ENCODE measurements around the gene SF3B6. TPM values are rescaled to one million over a fixed set of nuclear protein-coding genes. Genes with fewer than 3 reads are reported as not detected.

SF3B6 gene
- total and polyA plus RNA-seq, 2 experiments from 2014 or later: 140 to 565 TPM

DNA sequence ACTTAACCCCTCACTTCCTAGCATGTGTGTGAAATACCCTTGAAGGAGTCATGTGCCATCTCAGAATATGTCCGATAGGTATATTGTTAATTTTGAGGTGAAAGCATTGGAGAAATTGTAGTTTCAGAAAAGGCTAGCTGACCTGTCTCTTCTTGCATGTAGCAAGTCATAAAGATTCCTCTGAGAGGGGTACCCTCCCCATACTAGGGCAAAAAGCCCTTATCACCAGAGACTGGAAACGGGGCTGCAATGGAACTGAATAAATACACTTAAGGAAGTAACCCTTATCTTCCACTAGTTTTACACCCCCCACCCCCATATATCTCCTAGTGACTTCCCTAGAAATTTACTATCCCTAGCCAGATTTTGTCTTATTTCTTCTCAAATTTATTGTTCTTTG is 1.8 kb upstream of the SF3B6 start (continued):
- TF ChIP-seq, protein P1, sequence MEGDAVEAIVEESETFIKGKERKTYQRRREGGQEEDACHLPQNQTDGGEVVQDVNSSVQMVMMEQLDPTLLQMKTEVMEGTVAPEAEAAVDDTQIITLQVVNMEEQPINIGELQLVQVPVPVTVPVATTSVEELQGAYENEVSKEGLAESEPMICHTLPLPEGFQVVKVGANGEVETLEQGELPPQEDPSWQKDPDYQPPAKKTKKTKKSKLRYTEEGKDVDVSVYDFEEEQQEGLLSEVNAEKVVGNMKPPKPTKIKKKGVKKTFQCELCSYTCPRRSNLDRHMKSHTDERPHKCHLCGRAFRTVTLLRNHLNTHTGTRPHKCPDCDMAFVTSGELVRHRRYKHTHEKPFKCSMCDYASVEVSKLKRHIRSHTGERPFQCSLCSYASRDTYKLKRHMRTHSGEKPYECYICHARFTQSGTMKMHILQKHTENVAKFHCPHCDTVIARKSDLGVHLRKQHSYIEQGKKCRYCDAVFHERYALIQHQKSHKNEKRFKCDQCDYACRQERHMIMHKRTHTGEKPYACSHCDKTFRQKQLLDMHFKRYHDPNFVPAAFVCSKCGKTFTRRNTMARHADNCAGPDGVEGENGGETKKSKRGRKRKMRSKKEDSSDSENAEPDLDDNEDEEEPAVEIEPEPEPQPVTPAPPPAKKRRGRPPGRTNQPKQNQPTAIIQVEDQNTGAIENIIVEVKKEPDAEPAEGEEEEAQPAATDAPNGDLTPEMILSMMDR (conservative IDR thresholded peaks at IDR 0.05; ENCODE audit: low read depth in 2 of 2): no peak
- TF ChIP-seq, protein P2, sequence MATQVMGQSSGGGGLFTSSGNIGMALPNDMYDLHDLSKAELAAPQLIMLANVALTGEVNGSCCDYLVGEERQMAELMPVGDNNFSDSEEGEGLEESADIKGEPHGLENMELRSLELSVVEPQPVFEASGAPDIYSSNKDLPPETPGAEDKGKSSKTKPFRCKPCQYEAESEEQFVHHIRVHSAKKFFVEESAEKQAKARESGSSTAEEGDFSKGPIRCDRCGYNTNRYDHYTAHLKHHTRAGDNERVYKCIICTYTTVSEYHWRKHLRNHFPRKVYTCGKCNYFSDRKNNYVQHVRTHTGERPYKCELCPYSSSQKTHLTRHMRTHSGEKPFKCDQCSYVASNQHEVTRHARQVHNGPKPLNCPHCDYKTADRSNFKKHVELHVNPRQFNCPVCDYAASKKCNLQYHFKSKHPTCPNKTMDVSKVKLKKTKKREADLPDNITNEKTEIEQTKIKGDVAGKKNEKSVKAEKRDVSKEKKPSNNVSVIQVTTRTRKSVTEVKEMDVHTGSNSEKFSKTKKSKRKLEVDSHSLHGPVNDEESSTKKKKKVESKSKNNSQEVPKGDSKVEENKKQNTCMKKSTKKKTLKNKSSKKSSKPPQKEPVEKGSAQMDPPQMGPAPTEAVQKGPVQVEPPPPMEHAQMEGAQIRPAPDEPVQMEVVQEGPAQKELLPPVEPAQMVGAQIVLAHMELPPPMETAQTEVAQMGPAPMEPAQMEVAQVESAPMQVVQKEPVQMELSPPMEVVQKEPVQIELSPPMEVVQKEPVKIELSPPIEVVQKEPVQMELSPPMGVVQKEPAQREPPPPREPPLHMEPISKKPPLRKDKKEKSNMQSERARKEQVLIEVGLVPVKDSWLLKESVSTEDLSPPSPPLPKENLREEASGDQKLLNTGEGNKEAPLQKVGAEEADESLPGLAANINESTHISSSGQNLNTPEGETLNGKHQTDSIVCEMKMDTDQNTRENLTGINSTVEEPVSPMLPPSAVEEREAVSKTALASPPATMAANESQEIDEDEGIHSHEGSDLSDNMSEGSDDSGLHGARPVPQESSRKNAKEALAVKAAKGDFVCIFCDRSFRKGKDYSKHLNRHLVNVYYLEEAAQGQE (IDR thresholded peaks at IDR 0.05; ENCODE audit: unreplicated experiment): no peak
- TF ChIP-seq POLR2AphosphoS5 (IDR thresholded peaks at IDR 0.05; ENCODE audit: low read depth) (no peak), EZH2 (IDR thresholded peaks at IDR 0.05; ENCODE audit: low read depth, unreplicated experiment) (no peak), NANOG (IDR thresholded peaks at IDR 0.05; ENCODE audit: borderline replicate concordance) (no peak), STAT1 (IDR thresholded peaks at IDR 0.05; ENCODE audit: unreplicated experiment) (no peak), CREB1 (CRISPR knock-in tag; IDR thresholded peaks at IDR 0.05; ENCODE audit: low read depth) (no peak), EZH2phosphoT487 (IDR thresholded peaks at IDR 0.05; ENCODE audit: unreplicated experiment) (no peak)

DNA sequence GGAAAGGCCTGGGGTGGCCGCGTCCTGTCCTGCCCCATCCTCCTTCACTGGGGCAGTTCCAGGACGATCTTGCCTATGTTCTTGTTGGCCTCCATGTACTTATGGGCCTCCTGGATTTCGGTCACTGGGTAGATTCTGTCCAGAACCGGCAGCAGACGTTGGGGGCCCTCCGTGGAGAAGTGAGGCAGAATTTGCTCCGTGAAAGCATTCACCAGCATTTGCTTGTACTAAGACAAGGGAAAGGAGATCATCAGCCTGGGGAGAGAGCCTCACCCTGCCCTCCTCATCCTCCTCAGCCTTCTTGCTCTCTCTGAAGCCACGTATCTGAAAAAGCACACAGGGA is 1.4 kb upstream of the SF3B6 start:
- Mint-ChIP-seq H3K27ac (peak overlapping the region; percentile 89), H3K36me3 (ENCODE audit: low read depth) (peaks cover 54% of the 10 kb centered on the region), H3K4me1 (peaks cover 20% of the 10 kb centered on the region), H3K4me3 (peak overlapping the region; percentile 96), H3K27me3 (ENCODE audit: insufficient read depth, low read depth, poor library complexity) (peaks cover 4% of the 10 kb centered on the region), H3K9me3 (no peaks in the 10 kb centered on the region)
- ATAC-seq (no peak), DNase-seq (ENCODE audit: low spot score) (no peak)
- H3K4me2 ChIP-seq: peak overlapping the region; percentile 98
- H3K79me2 ChIP-seq (replicated peaks; ENCODE audit: insufficient read depth): peaks cover 35% of the 10 kb centered on the region
- peaks cover 20% of the 10 kb centered on the region for H3K36me3 ChIP-seq (ENCODE audit: insufficient read depth)
- H3K9me2 ChIP-seq (ENCODE audit: insufficient read depth): no peaks in the 10 kb centered on the region
- H3K4me1 ChIP-seq (ENCODE audit: insufficient read depth): peaks cover 28% of the 10 kb centered on the region
- H3K27ac ChIP-seq (ENCODE audit: low read depth): peak overlapping the region; percentile 93
- no peaks in the 10 kb centered on the region for H3K27me3 ChIP-seq (ENCODE audit: insufficient read depth)
- H3K4me3 ChIP-seq: peak overlapping the region; percentile 90
- H3F3A ChIP-seq (replicated peaks; ENCODE audit: low read depth): peaks cover 25% of the 10 kb centered on the region
- H4K20me1 ChIP-seq (replicated peaks; ENCODE audit: insufficient read depth): no peaks in the 10 kb centered on the region; the same call in 1 of the 2 replicates
- H2AFZ ChIP-seq: peak overlapping the region; percentile 87
- TF ChIP-seq POLR2AphosphoS5 (IDR thresholded peaks at IDR 0.05; ENCODE audit: low read depth): no peak
- no peak for TF ChIP-seq STAT1 (IDR thresholded peaks at IDR 0.05; ENCODE audit: unreplicated experiment)
- TF ChIP-seq EZH2 (IDR thresholded peaks at IDR 0.05; ENCODE audit: low read depth, unreplicated experiment): no peak
- TF ChIP-seq, protein P2 (IDR thresholded peaks at IDR 0.05; ENCODE audit: unreplicated experiment): no peak
- TF ChIP-seq, protein P3, sequence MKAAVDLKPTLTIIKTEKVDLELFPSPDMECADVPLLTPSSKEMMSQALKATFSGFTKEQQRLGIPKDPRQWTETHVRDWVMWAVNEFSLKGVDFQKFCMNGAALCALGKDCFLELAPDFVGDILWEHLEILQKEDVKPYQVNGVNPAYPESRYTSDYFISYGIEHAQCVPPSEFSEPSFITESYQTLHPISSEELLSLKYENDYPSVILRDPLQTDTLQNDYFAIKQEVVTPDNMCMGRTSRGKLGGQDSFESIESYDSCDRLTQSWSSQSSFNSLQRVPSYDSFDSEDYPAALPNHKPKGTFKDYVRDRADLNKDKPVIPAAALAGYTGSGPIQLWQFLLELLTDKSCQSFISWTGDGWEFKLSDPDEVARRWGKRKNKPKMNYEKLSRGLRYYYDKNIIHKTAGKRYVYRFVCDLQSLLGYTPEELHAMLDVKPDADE (IDR thresholded peaks at IDR 0.05): no peak
